Adrenal gland (tissue), 5 donors: ENCODE measurements around the gene SLFN12.

Experiments used
- CTCF ChIP-seq, 6 experiments: fragments of 450-650 bp in 4 of 6; fragments of 200-600 bp in 2 of 6; sonication (generic) in 1 of 6; IDR thresholded peaks; 1 replicate in 5 of 6; 2 replicates in 1 of 6; pipeline versions ENCODE4 v1.5.1 to v1.8.0; 2016 to 2021; ENCODE audit warnings: antibody characterized with exemption in 6 of 6, mild to moderate bottlenecking in 2 of 6, moderate library complexity in 1 of 6
- POLR2A ChIP-seq, 2 donors: fragments of 450-650 bp; IDR thresholded peaks; one replicate each; pipeline ENCODE4 v1.6.1; 2017; ENCODE audit warnings: antibody characterized with exemption in 2 of 2, mild to moderate bottlenecking in 2 of 2, moderate library complexity in 1 of 2
- donor health status: DM: no; HTN: no; CAD: no.

- no peak for TF ChIP-seq POLR2A (IDR thresholded peaks at IDR 0.05)
- TF ChIP-seq CTCF (IDR thresholded peaks at IDR 0.05), result no peak
Observed at GRCh38 chr17:35468475-35468874, 36.2 kb upstream of the SLFN12 start.
